ENCODE results near the gene GPR78. TPM values are rescaled to one million over a fixed set of nuclear protein-coding genes. Genes with fewer than 3 reads are reported as not detected.

The GPR78 gene
- total RNA-seq, 1 experiment from 2014 or later = 5.7 TPM

DNA sequence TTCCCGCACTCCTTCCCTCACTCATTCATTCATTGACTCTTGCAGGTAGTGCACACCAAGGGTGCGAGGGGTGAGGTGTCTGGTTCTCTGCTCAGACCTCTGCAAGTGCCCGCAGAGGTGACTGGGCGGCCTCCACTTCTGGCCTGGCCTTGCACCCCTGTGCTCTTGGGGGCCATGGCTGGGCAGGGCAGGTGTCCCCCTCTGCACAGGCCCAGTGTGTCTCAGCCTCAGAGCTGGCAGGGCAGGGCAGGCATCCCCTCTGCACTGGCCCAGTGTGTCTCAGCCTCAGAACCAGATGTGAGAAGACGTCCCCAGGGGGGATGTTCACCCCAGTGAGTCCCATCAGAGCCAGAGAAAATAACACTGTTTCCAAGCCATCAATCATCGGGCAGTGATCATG lies 29.2 kb downstream of the GPR78 start:
- no peak for ATAC-seq
- Mint-ChIP-seq H3K4me3 (no peak overlapping the region), H3K9me3 (no peaks in the 10 kb centered on the region), H3K27ac (no peak overlapping the region), H3K27me3 (ENCODE audit: low read depth) (peaks cover 3% of the 10 kb centered on the region; the same call in 1 of the 2 replicates), H3K4me1 (no peaks in the 10 kb centered on the region), H3K36me3 (peaks cover 3% of the 10 kb centered on the region; the same call in 1 of the 2 replicates)
- POLR2A ChIA-PET = no interaction called here
- no peak for TF ChIP-seq ZBTB21 (CRISPR knock-in tag; IDR thresholded peaks at IDR 0.05; ENCODE audit: borderline replicate concordance)
- CTCF ChIA-PET = no interaction called here
- DNase-seq (ENCODE audit: low spot score) = no peak

DNA sequence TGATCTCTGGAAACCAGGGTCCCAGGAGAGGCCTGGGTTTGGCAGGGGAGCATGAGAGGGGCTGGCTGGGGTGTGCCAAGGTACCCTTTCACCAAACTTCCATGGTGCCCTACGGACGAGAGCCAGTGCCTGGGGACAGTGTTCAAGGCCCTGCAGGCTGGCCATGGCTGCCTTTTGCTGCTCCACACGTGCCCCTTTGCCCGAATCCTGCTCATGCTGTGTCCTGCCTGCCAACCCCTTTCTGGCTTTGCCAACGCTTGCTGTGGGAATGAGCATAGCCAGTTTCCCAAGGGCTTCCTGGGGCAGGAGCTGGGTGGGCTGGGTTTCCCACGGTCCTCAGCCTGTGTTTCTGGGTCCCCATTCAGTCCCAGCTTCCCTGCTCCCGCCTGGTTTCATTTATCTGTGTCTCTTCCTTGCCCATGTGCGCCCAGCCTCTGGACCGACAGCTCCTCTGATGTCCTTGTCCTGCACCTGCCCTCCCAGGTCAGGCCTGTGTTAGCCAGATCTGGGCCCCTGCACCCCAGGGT lies 29.7 kb downstream of the GPR78 start:
- ATAC-seq (no peak), DNase-seq (ENCODE audit: low spot score) (no peak)
- no peaks in the 10 kb centered on the region for H3K4me1 Mint-ChIP-seq
- H3K9me3 Mint-ChIP-seq = no peaks in the 10 kb centered on the region
- TF ChIP-seq OVOL2 (CRISPR knock-in tag; IDR thresholded peaks at IDR 0.05; ENCODE audit: borderline replicate concordance) (no peak), NR2C2 (CRISPR knock-in tag; IDR thresholded peaks at IDR 0.05) (no peak), NFATC4 (CRISPR knock-in tag; IDR thresholded peaks at IDR 0.05) (no peak), ZNF671 (CRISPR knock-in tag; IDR thresholded peaks at IDR 0.05) (no peak), GTF2I (CRISPR knock-in tag; conservative IDR thresholded peaks at IDR 0.05) (no peak), ETV6 (CRISPR knock-in tag; IDR thresholded peaks at IDR 0.05) (no peak), ZNF423 (CRISPR knock-in tag; IDR thresholded peaks at IDR 0.05) (no peak), SMAD4 (CRISPR knock-in tag; IDR thresholded peaks at IDR 0.05) (no peak), FOXK1 (CRISPR knock-in tag; IDR thresholded peaks at IDR 0.05) (no peak), KAT7 (CRISPR knock-in tag; IDR thresholded peaks at IDR 0.05; ENCODE audit: borderline replicate concordance) (no peak), NFYB (CRISPR knock-in tag; conservative IDR thresholded peaks at IDR 0.05; ENCODE audit: low read depth) (no peak), GABPB1 (CRISPR knock-in tag; IDR thresholded peaks at IDR 0.05) (no peak)
- TF ChIP-seq, protein P1, sequence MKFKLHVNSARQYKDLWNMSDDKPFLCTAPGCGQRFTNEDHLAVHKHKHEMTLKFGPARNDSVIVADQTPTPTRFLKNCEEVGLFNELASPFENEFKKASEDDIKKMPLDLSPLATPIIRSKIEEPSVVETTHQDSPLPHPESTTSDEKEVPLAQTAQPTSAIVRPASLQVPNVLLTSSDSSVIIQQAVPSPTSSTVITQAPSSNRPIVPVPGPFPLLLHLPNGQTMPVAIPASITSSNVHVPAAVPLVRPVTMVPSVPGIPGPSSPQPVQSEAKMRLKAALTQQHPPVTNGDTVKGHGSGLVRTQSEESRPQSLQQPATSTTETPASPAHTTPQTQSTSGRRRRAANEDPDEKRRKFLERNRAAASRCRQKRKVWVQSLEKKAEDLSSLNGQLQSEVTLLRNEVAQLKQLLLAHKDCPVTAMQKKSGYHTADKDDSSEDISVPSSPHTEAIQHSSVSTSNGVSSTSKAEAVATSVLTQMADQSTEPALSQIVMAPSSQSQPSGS (CRISPR knock-in tag; IDR thresholded peaks at IDR 0.05; ENCODE audit: borderline replicate concordance, low read depth) = no peak
- TF ChIP-seq, protein P2, sequence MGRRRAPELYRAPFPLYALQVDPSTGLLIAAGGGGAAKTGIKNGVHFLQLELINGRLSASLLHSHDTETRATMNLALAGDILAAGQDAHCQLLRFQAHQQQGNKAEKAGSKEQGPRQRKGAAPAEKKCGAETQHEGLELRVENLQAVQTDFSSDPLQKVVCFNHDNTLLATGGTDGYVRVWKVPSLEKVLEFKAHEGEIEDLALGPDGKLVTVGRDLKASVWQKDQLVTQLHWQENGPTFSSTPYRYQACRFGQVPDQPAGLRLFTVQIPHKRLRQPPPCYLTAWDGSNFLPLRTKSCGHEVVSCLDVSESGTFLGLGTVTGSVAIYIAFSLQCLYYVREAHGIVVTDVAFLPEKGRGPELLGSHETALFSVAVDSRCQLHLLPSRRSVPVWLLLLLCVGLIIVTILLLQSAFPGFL (CRISPR knock-in tag; IDR thresholded peaks at IDR 0.05; ENCODE audit: borderline replicate concordance) = no peak
- TF ChIP-seq, protein P3, sequence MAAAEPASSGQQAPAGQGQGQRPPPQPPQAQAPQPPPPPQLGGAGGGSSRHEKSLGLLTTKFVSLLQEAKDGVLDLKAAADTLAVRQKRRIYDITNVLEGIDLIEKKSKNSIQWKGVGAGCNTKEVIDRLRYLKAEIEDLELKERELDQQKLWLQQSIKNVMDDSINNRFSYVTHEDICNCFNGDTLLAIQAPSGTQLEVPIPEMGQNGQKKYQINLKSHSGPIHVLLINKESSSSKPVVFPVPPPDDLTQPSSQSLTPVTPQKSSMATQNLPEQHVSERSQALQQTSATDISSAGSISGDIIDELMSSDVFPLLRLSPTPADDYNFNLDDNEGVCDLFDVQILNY (CRISPR knock-in tag; IDR thresholded peaks at IDR 0.05) = no peak
- TF ChIP-seq, protein P4, sequence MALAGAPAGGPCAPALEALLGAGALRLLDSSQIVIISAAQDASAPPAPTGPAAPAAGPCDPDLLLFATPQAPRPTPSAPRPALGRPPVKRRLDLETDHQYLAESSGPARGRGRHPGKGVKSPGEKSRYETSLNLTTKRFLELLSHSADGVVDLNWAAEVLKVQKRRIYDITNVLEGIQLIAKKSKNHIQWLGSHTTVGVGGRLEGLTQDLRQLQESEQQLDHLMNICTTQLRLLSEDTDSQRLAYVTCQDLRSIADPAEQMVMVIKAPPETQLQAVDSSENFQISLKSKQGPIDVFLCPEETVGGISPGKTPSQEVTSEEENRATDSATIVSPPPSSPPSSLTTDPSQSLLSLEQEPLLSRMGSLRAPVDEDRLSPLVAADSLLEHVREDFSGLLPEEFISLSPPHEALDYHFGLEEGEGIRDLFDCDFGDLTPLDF (CRISPR knock-in tag; IDR thresholded peaks at IDR 0.05) = no peak
- TF ChIP-seq, protein P5, sequence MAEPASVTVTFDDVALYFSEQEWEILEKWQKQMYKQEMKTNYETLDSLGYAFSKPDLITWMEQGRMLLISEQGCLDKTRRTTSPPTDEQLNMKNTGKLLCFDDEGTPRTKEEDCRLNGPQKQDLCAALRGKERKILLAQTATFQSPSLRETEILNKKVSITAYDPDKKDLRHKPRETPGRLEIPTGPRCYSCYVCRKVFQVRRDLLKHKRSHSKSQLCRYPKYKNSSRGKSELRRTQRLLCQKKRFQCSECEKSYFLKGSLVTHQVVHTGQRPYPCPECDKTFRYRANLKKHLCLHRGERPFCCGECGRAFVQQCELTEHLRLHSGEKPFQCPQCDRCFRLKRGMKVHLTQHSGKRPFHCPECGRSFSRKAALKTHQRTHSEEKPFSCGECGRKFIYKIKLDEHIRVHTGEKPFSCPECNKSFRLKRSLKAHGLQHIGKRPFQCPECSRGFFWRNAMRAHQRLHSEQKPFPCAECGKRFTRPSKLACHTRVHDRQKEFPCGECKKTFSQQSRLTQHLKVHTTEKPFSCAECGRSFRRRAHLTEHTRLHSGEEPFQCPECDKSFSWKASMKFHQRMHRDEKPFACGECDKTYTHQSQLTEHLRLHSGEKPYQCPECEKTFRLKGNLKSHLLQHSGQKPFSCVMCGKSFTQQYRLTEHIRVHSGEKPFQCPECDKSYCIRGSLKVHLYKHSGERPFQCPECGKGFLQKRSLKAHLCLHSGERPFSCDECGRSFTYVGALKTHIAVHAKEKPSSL (CRISPR knock-in tag; conservative IDR thresholded peaks at IDR 0.05) = no peak
- TF ChIP-seq, protein P6, sequence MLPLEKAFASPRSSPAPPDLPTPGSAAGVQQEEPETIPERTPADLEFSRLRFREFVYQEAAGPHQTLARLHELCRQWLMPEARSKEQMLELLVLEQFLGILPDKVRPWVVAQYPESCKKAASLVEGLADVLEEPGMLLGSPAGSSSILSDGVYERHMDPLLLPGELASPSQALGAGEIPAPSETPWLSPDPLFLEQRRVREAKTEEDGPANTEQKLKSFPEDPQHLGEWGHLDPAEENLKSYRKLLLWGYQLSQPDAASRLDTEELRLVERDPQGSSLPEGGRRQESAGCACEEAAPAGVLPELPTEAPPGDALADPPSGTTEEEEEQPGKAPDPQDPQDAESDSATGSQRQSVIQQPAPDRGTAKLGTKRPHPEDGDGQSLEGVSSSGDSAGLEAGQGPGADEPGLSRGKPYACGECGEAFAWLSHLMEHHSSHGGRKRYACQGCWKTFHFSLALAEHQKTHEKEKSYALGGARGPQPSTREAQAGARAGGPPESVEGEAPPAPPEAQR (CRISPR knock-in tag; IDR thresholded peaks at IDR 0.05) = no peak
- TF ChIP-seq, protein P7, sequence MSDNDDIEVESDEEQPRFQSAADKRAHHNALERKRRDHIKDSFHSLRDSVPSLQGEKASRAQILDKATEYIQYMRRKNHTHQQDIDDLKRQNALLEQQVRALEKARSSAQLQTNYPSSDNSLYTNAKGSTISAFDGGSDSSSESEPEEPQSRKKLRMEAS (CRISPR knock-in tag; IDR thresholded peaks at IDR 0.05) = no peak
- TF ChIP-seq, protein P8, sequence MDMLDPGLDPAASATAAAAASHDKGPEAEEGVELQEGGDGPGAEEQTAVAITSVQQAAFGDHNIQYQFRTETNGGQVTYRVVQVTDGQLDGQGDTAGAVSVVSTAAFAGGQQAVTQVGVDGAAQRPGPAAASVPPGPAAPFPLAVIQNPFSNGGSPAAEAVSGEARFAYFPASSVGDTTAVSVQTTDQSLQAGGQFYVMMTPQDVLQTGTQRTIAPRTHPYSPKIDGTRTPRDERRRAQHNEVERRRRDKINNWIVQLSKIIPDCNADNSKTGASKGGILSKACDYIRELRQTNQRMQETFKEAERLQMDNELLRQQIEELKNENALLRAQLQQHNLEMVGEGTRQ (CRISPR knock-in tag; IDR thresholded peaks at IDR 0.05) = no peak
- CTCF ChIA-PET = no interaction called here
- no peak overlapping the region for H3K27ac Mint-ChIP-seq
- H3K4me3 Mint-ChIP-seq = no peak overlapping the region
- POLR2A ChIA-PET = no interaction called here
- H3K36me3 Mint-ChIP-seq = peaks cover 3% of the 10 kb centered on the region; the same call in 1 of the 2 replicates
- H3K27me3 Mint-ChIP-seq (ENCODE audit: low read depth) = peaks cover 3% of the 10 kb centered on the region; the same call in 1 of the 2 replicates
